Kidney (tissue), 14 donors: ENCODE data around the gene TERT. TPM values are rescaled to one million over a fixed set of nuclear protein-coding genes. Genes with fewer than 3 reads are reported as not detected.
A peak's percentile ranks its signal among the peaks of the same experiment; 100 is the strongest.
"Not testable (repeated sequence)": the region's sequence is repeated elsewhere in the genome, so short reads cannot be mapped to it uniquely, and the experiment has no call there.

Experiments
- DNase-seq, 5 donors: peaks; one replicate each; pipeline ENCODE4 v3.0.0-alpha.2; 2013 to 2020
- FAIRE-seq: peaks from 2 replicates; lab custom pipeline; 2012; peaks lifted over from hg19 to GRCh38; lab: Jason Lieb, UNC
- H3K27ac ChIP-seq, 2 donors: one replicate each; pipeline ENCODE4 v1.7.0; 2013; ENCODE audit warnings: low read depth in 2 of 2, low read length in 2 of 2, inconsistent platforms in 1 of 2
- H3K27me3 ChIP-seq: one replicate; pipeline ENCODE4 v1.7.1; 2013; ENCODE audit warnings: low read length, inconsistent platforms; ENCODE audit not compliant: control insufficient read depth, insufficient read depth
- H3K36me3 ChIP-seq, 3 donors: one replicate each; pipeline versions ENCODE4 v1.7.0 to v1.7.1; 2013; ENCODE audit warnings: low read length in 3 of 3, control low read depth in 1 of 3, inconsistent platforms in 1 of 3; ENCODE audit not compliant: insufficient read depth in 3 of 3, control insufficient read depth in 2 of 3
- H3K4me1 ChIP-seq, 3 donors: one replicate each; pipeline versions ENCODE4 v1.7.0 to v1.7.1; 2013; ENCODE audit warnings: low read length in 3 of 3, inconsistent platforms in 1 of 3, low read depth in 1 of 3; ENCODE audit not compliant: control insufficient read depth in 2 of 3, insufficient read depth in 2 of 3
- H3K4me3 ChIP-seq, 3 donors: one replicate each; pipeline versions ENCODE4 v1.7.0 to v1.8.1; 2013; ENCODE audit warnings: low read length in 3 of 3, control low read depth in 1 of 3, inconsistent platforms in 1 of 3
- H3K9ac ChIP-seq, 3 donors: one replicate each; pipeline versions ENCODE4 v1.7.0 to v1.7.1; 2013; ENCODE audit warnings: low read length in 3 of 3, control low read depth in 1 of 3, inconsistent platforms in 1 of 3
- H3K9me3 ChIP-seq, 3 donors: one replicate each; pipeline versions ENCODE4 v1.7.0 to v1.7.1; 2013; ENCODE audit warnings: low read length in 3 of 3, control low read depth in 1 of 3, inconsistent platforms in 1 of 3; ENCODE audit not compliant: control insufficient read depth in 2 of 3, insufficient read depth in 1 of 3
- CTCF ChIP-seq: IDR thresholded peaks from 3 replicates; pipeline ENCODE4 v1.5.1; 2012; ENCODE audit warnings: mild to moderate bottlenecking, moderate library complexity, borderline replicate concordance; ENCODE audit not compliant: insufficient read depth; ENCODE audit errors: extremely low read depth
- intact Hi-C: fragments of 100-400 bp; cut with DNase I; formaldehyde crosslinking; loops from one replicate; pipeline ENCODE4 v1.11.1; 2022
- polyA plus RNA-seq: library from polyadenylated mRNA; stranded (reverse); fragments of 350-450 nt; fragmentation: Illumina TruSeq; extraction: RNeasy Lipid Tissue Mini Kit (QIAGEN cat#74804); gene quantifications from one replicate; pipeline ENCODE4 v1.2.3, GENCODE V29; 2014; ENCODE audit warnings: low read depth, low replicate concordance; ENCODE audit not compliant: insufficient read depth
- total RNA-seq: library from RNA; stranded (reverse); fragmentation: NEBNext Ultra II Directional; extraction: Animal tissue kit (Norgen Biotek cat#: 25700); gene quantifications from one replicate; pipeline ENCODE4 v1.2.1, GENCODE V29; 2021
- donor health status: control.
- donor health status: control.
- donor health status: control.
- donor health status: control.
- donor health status: control.
- donor health status: DM: yes; HTN: yes; CAD: no.
- donor health status: Normal renal cell carcinoma (clear cell type).

Gene TERT
- total and polyA plus RNA-seq, 2 donors from 2014 or later, result 0.91 TPM; not detected in 1

- Histone ChIP-seq H3K36me3 (peaks cover 5 to 62% (median 28%) of the 10 kb centered on the region in 3 donors), H3K4me3 (no peak overlapping the region)
- intact Hi-C loops, result no loop called here
Observed at GRCh38 chr5:1334831-1335539, 40.1 kb upstream of the TERT start.

DNA sequence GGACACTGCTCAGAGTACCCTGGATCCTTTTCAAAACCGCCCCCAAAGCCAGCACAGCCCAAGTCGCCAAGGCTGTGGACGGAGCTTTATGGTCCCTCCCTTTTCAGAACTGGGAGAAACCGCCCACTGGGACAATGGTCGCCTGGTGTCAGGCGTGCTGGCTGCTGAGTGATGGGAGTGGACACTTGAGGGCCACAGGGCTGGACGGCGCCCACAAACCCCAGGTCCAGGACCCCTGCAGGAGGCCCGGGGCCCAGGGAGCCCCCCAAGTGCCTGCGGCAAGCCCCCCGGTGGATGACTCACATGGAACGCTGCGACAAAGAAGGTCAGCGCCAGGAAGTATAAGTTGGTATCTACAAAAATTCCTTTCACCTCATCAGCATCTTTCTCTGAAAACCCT lies 39.1 kb upstream of the TERT start:
- FAIRE-seq, result no peak
- Histone ChIP-seq H3K9me3 (no peaks in the 10 kb centered on the region), H3K36me3 (peaks cover 5 to 61% (median 29%) of the 10 kb centered on the region in 3 donors), H3K27me3 (no peaks in the 10 kb centered on the region), H3K9ac (no peak overlapping the region), H3K27ac (no peak overlapping the region), H3K4me1 (peaks cover 0 to 10% (median 0%) of the 10 kb centered on the region in 3 donors), H3K4me3 (no peak overlapping the region)
- DNase-seq, result peak in 1 of 5 donors; percentile 43
- no peak for TF ChIP-seq CTCF
- intact Hi-C loops, result no loop called here

More at GRCh38 chr5:1334831-1335539, 40.1 kb upstream of the TERT start:
- peaks cover 0 to 10% (median 0%) of the 10 kb centered on the region in 3 donors for H3K4me1 ChIP-seq
- H3K27me3 ChIP-seq, result no peaks in the 10 kb centered on the region
- FAIRE-seq (no peak), DNase-seq (peak in 1 of 5 donors; percentile 67)
- H3K27ac ChIP-seq, result no peak overlapping the region
- TF ChIP-seq CTCF, result no peak
- no peaks in the 10 kb centered on the region for H3K9me3 ChIP-seq
- no peak overlapping the region for H3K9ac ChIP-seq

DNA sequence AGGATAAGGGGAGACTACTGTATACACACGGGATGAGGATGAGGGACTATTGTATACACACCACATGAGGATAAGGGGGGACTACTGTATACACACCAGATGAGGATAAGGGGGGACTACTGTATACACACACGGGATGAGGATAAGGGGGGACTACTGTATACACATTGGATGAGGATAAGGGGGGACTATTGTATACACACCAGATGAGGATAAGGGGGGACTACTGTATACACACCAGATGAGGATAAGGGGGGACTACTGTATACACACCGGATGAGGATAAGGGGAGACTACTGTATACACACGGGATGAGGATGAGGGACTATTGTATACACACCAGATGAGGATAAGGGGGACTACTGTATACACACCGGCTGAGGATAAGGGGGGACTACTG lies 38.4 kb upstream of the TERT start:
- H3K4me1 ChIP-seq, H3K27ac ChIP-seq, H3K27me3 ChIP-seq, intact Hi-C loops, H3K4me3 ChIP-seq, H3K9me3 ChIP-seq, H3K9ac ChIP-seq, FAIRE-seq, DNase-seq: not testable (repeated sequence)
- peaks cover 5 to 61% (median 29%) of the 10 kb centered on the region in 3 donors for H3K36me3 ChIP-seq

DNA sequence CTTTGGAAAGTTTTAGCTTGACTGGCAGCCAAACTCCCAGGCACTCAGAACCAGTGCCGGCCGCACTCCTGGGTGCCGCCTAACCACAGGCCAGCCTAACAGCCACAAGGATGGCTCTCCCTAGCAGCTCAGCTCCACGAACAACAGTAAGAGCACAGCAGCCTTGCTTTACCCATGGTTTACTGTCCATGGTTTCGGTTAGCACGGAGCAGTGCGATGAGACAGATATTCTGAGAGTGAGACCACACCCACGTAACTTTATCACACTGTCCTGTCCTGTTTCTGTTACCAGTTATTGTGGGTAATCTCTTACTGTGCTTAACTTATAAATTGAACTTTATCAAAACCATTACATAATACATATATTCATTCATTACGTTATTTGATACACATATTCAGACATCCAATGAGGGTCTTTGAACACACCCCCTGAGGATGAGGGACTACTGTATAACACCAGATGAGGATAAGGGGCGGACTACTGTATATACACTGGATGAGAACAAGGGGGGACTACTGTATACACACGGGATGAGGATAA lies 37.7 kb upstream of the TERT start:
- no peak for TF ChIP-seq CTCF
- Histone ChIP-seq H3K27me3 (no peaks in the 10 kb centered on the region), H3K36me3 (peaks cover 5 to 60% (median 29%) of the 10 kb centered on the region in 3 donors), H3K4me3 (no peak overlapping the region), H3K27ac (no peak overlapping the region), H3K9ac (no peak overlapping the region), H3K4me1 (peaks cover 0 to 9% (median 0%) of the 10 kb centered on the region in 3 donors), H3K9me3 (no peaks in the 10 kb centered on the region)
- intact Hi-C loops, result no loop called here
- FAIRE-seq, result no peak
- peak in 1 of 5 donors; percentile 39 for DNase-seq
